GM23248 (cell line): ENCODE results near the gene RAD52.

Source experiments
- EZH2 ChIP-seq: fragments of 200-600 bp; sonication (generic); IDR thresholded peaks from 2 replicates; pipeline ENCODE4 v1.6.1; 2018; ENCODE audit warnings: antibody characterized with exemption, mild to moderate bottlenecking; ENCODE audit not compliant: insufficient read depth, poor library complexity, severe bottlenecking
- EZH2phosphoT487 ChIP-seq: fragments of 200-600 bp; sonication (generic); IDR thresholded peaks from 2 replicates; pipeline ENCODE4 v1.6.1; 2018; ENCODE audit warnings: antibody characterized with exemption, moderate library complexity, mild to moderate bottlenecking, low read depth; ENCODE audit not compliant: insufficient read depth

DNA sequence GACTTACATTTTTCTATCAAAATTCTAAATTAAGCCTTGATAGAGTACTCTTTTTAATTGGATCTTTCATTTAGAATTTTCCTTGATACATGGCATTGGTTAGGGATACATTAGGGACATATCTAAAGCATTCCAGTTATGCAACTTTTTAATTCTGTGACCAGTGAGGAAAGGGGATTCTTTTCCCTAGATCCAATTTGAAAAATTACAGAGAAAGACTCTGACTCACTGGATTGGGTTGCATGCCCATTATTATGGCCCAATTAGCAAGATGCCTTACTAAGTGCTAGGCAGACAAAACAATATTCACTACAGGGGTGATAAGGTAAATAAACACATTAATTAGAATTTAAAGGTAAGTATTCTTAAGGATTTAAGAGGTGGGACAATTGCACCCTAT is 5.2 kb upstream of the RAD52 start:
- no peak for TF ChIP-seq EZH2
- TF ChIP-seq EZH2phosphoT487: no peak
